GM19025 (cell line): ENCODE measurements around the gene EPOP.

ENCODE experiments used
- ATAC-seq: cut with Tn5 transposase; IDR thresholded peaks from one replicate; pipeline ENCODE4 v1.9.1; 2021; ENCODE audit warnings: mild to moderate bottlenecking, low read depth, moderate library complexity; ENCODE audit not compliant: unreplicated experiment

EPOP gene

DNA sequence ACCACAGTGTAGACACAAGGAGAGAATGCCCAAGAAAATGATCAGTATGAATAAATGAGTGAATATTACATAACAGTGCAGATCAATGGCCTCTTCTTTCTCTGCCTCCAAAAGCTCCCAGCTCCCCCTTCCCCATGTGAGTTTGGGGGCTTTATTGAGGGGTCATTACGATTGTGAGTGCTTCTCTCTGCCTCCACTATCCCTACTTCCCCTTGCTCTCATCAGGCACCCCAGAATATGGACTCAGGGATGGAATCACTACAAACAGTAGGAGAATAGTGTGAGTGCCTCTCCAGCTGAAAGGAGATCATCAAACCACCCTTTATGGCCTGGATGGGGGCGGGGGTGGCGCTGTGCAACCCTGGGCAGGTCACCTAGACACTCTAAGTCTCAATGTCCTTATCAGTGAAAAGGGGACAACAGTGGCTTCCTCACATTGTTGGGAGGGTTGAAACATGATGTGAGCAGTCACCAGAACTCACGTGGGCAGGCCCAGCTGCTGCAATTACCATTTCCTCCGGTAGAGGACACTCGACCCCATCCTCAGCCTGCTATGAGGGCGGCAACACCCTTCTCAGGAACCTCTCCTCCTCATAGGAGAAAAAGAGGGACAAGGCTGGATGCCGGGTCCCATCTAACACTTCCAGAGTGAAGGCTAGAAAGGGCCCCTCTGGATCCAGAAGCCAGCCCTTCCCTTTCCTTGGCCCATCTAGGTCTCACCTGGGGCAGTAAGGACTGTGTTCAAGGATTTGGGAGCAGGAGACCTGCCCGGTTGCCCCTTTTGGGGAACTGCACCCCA, 2.1 kb upstream of the EPOP start:
- ATAC-seq = no peak

- no peak for ATAC-seq
These were observed 576 bp downstream of the EPOP start for GRCh38 chr17:38674014-38674748.

DNA sequence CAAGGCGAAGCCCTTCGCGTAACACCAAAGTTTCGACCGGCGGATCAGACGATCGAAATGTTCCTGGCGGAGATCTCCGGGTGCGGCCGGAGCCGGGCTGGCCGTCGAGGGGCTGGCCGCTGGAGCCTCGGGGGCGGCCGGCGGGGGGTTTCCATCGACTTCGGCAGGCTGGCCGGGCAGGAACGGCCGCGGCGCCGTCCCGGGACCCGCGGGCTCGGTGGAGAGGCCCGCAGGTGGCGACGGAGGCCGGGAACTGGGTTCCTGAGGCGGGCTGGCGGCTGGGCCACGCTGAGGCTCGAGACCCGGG, 1.1 kb downstream of the EPOP start:
- ATAC-seq = no peak

DNA sequence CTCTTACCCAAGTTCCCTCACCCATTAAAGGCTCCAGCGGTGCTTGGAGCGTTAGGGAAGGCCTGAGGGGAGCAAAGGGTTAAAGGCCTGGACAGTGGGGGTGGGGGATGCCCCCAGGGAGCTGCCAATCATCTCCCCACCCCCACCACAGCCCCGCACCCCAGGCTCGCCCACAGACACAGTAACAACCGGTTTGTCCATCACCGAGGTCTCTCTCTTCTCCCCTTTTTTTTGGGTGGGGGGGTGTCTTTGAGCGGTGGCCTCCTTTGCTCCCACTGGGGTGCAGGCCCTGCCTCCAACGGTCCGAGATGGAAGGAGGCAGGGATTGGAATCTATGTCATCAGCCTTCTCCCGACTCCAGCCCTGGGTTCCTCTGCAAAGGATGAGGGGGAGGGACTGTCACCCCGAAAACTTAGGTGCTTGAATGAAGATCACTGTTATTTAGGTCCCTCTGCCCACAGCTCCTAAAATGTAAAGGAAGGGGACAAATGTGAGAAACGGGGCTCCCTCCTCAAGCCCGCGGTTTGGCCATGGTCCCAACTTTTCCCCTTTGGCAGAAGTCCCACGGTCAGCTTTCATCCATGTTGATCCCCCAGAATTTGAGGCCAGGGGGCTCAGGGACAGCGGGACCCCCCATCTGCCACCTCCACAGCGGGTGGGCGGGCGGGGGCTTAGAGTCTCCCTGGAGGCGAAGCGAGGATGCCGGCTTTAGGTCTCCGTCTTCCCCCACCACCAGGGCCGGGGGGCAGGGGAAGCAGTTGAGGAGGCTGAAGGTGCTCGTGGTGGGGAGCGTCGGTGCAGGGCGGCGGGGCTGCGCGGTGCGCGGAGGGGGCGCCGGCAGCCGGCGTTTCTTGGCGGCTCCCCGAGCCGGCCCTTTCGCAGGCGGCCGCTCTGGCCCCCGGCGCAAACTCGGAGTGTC, 1.7 kb downstream of the EPOP start:
- ATAC-seq = no peak

DNA sequence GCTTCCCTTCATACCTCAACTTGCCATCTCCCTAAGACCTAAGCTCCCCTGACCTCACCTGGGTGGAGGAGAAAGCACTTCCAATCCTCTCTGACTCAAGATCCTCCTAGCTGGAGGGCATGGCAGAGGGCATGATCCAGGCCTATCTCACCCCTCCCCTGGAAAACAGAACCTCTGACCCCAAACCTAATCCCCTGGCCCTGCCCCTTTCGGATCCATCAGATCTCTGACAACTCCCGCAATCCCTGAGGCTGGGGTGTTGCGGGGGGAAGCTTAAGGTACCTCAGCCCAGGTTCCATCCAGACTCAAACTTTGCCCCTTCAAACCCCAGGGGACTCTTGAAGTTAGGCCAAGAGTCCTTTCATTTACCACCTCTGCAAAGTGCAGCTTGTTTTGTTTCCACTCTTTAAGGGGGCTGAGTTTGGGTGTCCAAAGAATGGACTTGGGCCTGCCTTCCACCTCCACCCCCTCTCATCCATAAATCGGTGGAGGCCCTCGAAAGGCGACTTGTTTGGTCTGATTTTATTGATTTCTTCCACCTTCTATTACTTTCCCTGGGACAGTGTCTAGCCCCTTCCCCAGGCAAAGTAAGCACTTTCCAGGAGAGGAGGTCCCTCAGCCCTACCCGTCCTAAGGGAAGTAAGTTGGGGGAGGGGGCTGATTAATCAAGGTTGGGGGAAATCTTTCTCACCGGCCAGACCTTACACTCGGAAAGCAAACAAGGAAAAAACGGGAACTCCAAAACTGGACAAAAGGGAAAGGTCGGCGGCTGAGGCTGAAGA, 2.6 kb downstream of the EPOP start:
- ATAC-seq = no peak

GRCh38 chr17:38669520-38669919, 5.2 kb downstream of the EPOP start:
- no peak for ATAC-seq

DNA sequence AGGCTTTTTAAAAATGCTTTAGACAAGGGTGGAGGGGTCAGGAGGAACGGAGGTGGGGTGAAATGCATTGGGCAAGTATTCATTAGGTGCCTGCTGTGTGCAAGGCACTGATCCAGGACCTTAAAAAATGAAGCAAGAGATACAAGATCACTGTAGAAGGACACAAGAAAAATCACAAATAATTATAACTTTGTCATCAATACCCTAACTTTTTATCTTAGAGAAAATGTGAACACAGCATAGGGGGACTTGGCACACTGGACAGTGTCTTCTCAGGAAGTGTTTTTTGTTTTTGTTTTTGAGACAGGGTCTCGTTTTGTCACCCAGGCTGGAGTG, 7.0 kb downstream of the EPOP start:
- no peak for ATAC-seq

DNA sequence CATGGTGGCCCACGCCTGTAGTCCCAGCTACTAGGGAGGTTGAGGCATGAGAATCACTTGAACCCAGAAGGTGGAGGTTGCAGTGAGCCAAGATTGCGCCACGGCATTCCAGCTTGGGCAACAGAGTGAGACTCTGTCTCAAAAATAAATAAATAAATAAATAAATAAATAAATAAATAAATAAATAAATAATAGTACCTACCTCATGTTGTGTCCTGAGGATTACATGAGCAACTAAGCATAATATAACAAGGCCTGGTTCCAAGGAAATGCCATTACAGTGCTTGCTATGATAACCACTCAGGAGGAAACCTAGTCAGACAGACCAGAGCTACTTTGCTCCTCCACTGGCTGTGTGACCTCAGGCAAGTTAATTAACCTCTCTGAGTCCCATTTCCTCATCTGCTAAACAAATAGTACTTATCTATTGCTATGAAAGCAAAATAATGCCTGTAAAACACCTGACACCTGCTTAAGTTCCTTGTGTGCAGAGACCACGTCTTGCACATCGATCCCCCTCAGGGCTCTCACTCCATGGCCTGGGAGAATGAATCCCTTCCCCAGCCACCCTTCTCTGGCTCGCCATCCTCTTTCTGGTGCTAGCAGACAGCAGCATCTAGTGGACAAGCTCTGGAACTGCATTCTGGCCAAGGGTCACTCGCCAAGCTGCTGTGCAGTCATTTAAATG, 7.5 kb downstream of the EPOP start:
- ATAC-seq = no peak

DNA sequence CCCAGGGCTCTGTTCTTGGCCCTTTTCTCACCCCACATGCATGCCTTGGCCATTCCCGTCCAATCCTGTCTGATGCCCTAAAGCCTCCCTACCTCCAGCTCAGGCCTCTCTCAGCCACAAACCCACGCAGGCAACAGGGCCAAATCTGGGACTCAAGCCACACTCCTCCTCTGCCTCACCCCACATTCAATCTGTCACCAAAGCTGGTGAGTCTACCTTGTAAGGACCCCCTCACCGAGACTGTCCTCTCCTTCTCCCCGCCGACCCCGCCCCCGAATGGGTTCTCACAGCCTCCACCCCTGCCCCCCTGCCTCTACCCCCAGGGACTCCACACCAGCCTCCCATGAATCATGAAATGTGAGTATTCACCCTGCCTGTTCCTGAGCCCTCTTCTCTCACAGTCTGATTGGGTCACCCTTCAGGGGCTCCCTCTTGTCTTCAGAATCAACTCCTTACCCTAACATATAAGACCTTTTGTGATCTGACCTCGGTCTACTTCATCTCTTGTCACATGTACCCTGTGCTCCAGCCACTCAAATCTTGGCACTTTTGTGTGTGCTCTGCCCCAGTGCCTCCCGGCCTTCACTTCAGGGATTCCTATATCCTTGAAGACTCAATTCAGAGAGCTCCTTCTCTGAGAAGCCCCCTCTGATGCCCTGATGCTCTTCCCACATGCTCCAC, 10.7 kb downstream of the EPOP start:
- ATAC-seq = no peak

DNA sequence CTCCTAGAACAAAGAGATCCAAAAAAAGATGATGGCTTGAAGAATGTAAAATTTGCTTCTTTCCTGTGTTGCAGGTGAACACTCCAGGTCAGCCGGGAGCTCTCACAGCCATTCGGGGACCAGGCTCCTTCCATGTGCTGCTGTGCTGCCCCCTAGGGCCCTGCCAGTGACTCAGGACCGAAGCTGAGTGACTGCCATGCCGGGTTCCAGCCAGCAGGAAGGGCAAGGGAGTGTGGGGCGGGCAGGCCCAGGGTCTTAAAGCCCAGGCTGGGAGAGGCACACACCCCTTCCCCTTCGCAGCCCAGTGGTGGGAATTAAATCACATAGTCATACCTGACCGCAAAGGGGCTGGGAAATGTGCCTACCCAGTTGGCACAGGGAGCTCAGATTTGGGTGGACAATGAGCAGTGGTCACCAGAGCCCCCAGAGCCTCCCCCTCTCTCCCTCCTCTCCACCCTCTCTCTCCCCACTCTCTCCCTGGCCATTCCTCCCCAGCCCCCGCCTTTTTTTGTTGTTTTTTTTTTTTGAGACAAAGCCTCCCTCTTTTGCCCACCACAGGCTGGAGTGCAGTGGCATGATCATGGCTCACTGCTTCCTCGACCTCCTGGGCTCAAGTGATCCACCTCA, 11.5 kb downstream of the EPOP start:
- no peak for ATAC-seq

GRCh38 chr17:38660097-38661025, 14.4 kb downstream of the EPOP start:
- no peak for ATAC-seq

GRCh38 chr17:38659415-38659814, 15.3 kb downstream of the EPOP start:
- no peak for ATAC-seq

DNA sequence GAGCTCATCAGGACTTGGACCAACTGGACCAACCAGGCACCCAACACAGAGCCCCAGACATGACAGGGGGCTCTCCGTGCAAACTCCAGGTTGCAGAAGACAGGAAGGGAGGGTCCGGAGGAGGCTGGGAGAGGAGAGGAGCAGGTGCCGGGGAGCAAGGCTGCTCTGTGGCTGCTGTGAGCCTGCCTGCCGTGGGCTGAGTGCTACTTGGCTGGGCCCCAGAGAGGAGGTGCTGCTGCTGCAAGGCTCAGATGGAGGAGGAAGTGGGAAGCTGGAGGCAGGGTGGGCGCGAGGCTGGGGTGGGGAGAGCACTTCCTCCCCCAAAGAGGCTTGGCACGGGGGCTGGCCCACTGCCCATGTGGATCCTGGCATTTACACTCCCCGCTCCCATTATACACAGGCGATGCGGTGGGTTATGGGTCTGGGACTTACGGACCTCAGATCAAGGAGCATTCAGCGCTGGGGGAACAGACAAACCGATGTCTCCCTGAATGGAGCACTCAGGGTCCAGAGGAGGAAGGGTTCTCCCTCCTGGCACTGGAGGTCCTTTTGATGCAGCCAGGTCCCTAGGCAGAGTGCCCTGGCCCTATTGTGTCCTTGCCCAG, 15.9 kb downstream of the EPOP start:
- ATAC-seq = no peak

GRCh38 chr17:38657824-38658740, 16.7 kb downstream of the EPOP start:
- no peak for ATAC-seq

DNA sequence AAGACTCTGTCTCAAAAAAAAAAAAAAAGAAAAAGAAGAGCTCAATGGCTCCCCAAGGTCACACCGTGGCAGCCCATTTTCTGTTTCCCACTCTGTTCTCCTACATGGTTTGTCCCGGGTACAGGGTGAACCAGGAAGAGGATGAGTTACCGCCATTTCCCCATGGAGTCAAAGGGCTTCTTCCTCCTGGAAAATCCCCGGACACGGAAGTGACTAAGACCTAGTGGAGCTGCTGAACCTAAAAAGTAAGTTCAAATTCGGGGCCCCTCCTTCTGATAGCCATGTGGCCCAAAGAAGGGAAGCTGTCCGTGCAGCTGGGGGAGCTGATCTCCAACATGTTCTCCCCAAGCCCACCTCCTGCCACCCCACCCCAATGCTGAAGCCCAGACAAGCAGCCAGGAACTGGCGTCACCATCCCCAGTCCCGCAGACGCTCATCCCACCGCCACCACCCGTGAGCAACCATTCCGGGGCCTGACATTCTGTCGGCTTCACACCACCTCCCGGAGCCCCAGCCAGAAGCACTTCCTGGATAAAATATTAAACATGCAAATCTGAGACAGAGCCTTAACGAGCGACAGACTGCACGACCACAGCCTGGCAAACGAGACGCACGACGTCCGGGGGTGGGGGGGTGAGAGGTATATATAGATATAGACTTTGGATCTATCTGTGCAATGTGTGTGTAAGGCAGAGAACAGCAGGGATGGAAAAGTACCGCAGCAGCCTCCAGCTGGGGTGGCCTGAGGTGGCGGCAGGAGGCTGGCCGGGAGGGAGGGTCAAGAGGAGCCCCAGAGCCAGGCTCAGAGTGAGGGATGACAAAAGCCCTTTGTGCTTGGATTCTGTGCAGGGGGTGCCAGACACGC, 17.6 kb downstream of the EPOP start:
- ATAC-seq = no peak
